Measurements from ENCODE around the gene IFT80. TPM values are rescaled to one million over a fixed set of nuclear protein-coding genes. Genes with fewer than 3 reads are reported as not detected.
A peak's percentile ranks its signal among the peaks of the same experiment; 100 is the strongest.

Gene IFT80
- total and polyA plus RNA-seq, 10 of the 15 experiments (the other 5 are each of a cell fraction or from before 2014, with no cell fraction given), result 6.5 to 21.5 (median 14.1) TPM

GRCh38 chr3:160445854-160446253 is 46.8 kb upstream of the IFT80 start (continued):
- no peak for TF ChIP-seq SMAD5 (IDR thresholded peaks at IDR 0.05; ENCODE audit: low read depth)
- TF ChIP-seq NFYA (IDR thresholded peaks at IDR 0.05; ENCODE audit: borderline replicate concordance, low read depth, low read length), result no peak
- TF ChIP-seq EZH2 (IDR thresholded peaks at IDR 0.05; ENCODE audit: borderline replicate concordance, control insufficient read depth, low read depth, low read length), result no peak
- no peak for TF ChIP-seq SUZ12 (IDR thresholded peaks at IDR 0.05; ENCODE audit: unreplicated experiment)
- TF ChIP-seq ZBTB33 (IDR thresholded peaks at IDR 0.05), result no peak
- TF ChIP-seq HCFC1 (IDR thresholded peaks at IDR 0.05; ENCODE audit: low read length), result no peak

GRCh38 chr3:160444411-160444810 is 45.4 kb upstream of the IFT80 start:
- DNase-seq (ENCODE audit: low read depth, low spot score) (no peak), ATAC-seq (peak; percentile 39), FAIRE-seq (no peak)
- no peak overlapping the region for H3K27ac ChIP-seq (ENCODE audit: control insufficient read depth, insufficient read depth)
- in situ Hi-C loops (cut with MboI), result no loop called here
- WGBS (ENCODE audit: insufficient coverage, insufficient replicate concordance, low lambda C conversion rate, missing lambda C conversion rate), result 100% methylated on average over 1 of the region's 1 CpG
- no peak overlapping the region for H3K9ac ChIP-seq (ENCODE audit: control insufficient read depth, insufficient read depth, low read length)
- peaks cover 93% of the 10 kb centered on the region for H3K79me2 ChIP-seq (ENCODE audit: control insufficient read depth, insufficient read depth, low read length)
- intact Hi-C loops (cut with micrococcal nuclease; ENCODE audit: unreplicated experiment), result no loop called here
- H4K20me1 ChIP-seq (ENCODE audit: control insufficient read depth, insufficient read depth), result no peaks in the 10 kb centered on the region
- peaks cover 8% of the 10 kb centered on the region; the same call in 2 of the 3 replicates for H3K9me3 ChIP-seq (replicated peaks; ENCODE audit: control insufficient read depth, insufficient read depth, low read length)
- BruUV-seq (replicated peaks), result no TSS peak
- peaks cover 3% of the 10 kb centered on the region; the same call in 1 of the 2 replicates for H3K4me1 ChIP-seq (ENCODE audit: control insufficient read depth, insufficient read depth, low read length)
- CTCF ChIA-PET, result interaction anchor here (1.6 to 2.1 kb wide), 2 partner anchors 9 to 29 kb away, joined by 3 to 8 read pairs; no protein-coding TSS in a partner anchor
- peak; percentile 21 for TF ChIP-seq USF1 (IDR thresholded peaks at IDR 0.05; ENCODE audit: borderline replicate concordance, extremely low read length, insufficient read depth, low read depth, low read length)
- no peak for TF ChIP-seq HDGF (IDR thresholded peaks at IDR 0.05)
- 0 out of 2 replicates have a peak, but pooled peaks have one; percentile 28 for TF ChIP-seq NFYB (IDR thresholded peaks at IDR 0.05; ENCODE audit: insufficient read depth, low read depth, low read length)
- peak; percentile 14; the same call in 1 of the 2 replicates for TF ChIP-seq USF2 (IDR thresholded peaks at IDR 0.05; ENCODE audit: borderline replicate concordance, low read depth, low read length)
- no peak for TF ChIP-seq BCL11A (IDR thresholded peaks at IDR 0.05; ENCODE audit: low read depth, low read length)
- 0 out of 2 replicates have a peak, but pooled peaks have one; percentile 30 for TF ChIP-seq RAD51 (IDR thresholded peaks at IDR 0.05)
- 0 out of 2 replicates have a peak overlapping the region, but pooled peaks have one; percentile 2 for H3K4me3 ChIP-seq
- RAD21 ChIA-PET (ENCODE audit: unreplicated experiment), result no interaction called here
- H2AFZ ChIP-seq (ENCODE audit: control insufficient read depth, low read depth, low read length), result no peak overlapping the region
- H3K36me3 ChIP-seq (ENCODE audit: control insufficient read depth in 2 of 2, insufficient read depth in 2 of 2, low read length in 1 of 2), result peaks cover 0 to 22% of the 10 kb centered on the region in 2 experiments; a peak in 1 of 4 replicates
- SMC1A ChIA-PET (ENCODE audit: uncharacterized antibody, unreplicated experiment), result interaction anchor here (1.0 to 7.7 kb wide), 3 partner anchors 18 to 50 kb away, joined by 3 to 73 read pairs (median 5); no protein-coding TSS in a partner anchor
- POLR2A ChIA-PET, result interaction anchor here (0.6 to 1.9 kb wide), 5 partner anchors 8 to 43 kb away, joined by 3 to 7 read pairs (median 3); no protein-coding TSS in a partner anchor
- H3K4me2 ChIP-seq (ENCODE audit: control insufficient read depth, insufficient read depth), result peak overlapping the region; percentile 41; the same call in 1 of the 2 replicates
- no peaks in the 10 kb centered on the region for H3K27me3 ChIP-seq (replicated peaks in 1 of 2; ENCODE audit: control insufficient read depth in 2 of 2, insufficient read depth in 2 of 2, low read length in 1 of 2)

All from GM12878 (cell line).